Renal cortex interstitium (tissue), 11 donors: ENCODE results near the gene P2RX5. TPM values are rescaled to one million over a fixed set of nuclear protein-coding genes. Genes with fewer than 3 reads are reported as not detected.

ENCODE experiments used
- DNase-seq, 11 donors: peaks; one replicate each; pipeline ENCODE4 v3.0.0-alpha.2; 2013; ENCODE audit warnings: low read depth in 9 of 11, low spot score in 4 of 11; ENCODE audit errors: extremely low read depth in 1 of 11
- polyA plus RNA-seq, 3 donors: library from polyadenylated mRNA; unstranded; fragments of 120-200 nt; gene quantifications; one replicate each; pipeline ENCODE4 v1.2.1, GENCODE V29; 2013; ENCODE audit not compliant: insufficient read length in 3 of 3

P2RX5 gene
- polyA plus RNA-seq, 3 donors = 1.3 to 1.4 (median 1.3) TPM

- DNase-seq = no peak
Observed at GRCh38 chr17:3688852-3689261, 7.1 kb downstream of the P2RX5 start.

DNA sequence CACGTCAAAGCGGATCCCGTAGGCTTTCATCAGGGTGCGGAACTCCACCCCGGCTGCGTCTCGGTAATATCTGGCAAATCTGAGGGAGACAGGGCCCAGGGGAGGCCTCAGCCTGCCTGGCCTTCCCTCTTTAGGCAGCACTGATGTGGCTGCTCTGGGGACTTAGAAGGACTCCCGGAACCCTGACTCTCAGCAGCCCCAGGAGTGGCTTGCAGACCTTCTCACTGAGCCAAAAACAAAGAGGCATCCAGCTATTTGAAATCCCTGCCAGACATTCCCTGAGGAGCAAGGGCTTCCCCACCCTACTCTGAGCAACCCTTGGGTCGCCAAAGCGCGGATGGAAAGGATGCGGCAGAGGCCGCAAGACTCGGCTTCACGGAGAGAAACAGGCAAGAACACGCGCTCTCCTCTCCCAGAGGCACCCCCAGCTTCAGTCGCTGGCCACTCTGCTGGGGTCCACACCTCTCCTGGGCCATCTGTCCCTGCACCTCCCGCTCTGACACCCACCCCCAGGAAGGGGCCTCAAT is 7.9 kb downstream of the P2RX5 start:
- DNase-seq = no peak

DNA sequence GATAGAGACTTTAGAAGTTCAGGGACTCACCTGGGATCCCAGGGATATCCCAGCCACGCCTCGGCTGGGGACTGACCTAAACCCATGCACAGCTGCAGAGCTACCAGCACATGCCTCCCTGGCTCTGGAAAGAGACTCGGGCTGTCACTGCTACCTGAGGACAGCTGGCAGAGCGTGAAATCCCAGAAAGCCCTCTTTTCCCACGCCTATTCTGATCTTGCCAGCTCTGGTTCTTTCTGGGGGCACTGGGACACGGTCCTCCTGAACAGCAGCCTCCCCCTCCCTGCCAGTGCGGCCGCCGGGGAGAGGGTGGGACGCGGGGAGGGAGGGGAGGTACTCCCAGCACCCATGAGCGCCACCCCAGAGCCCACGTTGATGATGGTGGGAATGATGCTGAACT is 10.8 kb downstream of the P2RX5 start:
- DNase-seq = no peak

GRCh38 chr17:3683054-3683511 is 12.9 kb downstream of the P2RX5 start:
- no peak for DNase-seq

GRCh38 chr17:3682033-3682432 is 13.9 kb downstream of the P2RX5 start:
- DNase-seq = no peak

DNA sequence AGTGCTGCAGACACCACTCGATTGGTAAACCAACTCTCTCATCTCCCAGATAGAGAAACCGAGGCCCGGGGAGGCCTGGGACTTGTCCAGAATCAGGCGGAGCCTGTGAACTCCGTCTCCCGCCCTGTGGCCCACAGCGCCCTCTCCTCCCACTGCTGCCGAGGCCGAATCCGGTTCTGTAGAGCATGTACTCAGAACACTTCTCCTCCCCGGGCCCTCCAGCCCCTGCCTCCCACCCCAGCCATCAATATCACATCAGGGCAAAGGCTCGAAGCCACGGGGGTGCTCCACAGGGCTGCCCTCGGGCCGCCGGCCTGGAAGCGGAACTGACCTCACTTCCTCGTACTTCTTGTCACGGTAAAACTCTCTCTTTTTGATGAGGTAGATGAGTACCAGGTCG is 14.4 kb downstream of the P2RX5 start:
- DNase-seq = no peak

GRCh38 chr17:3681057-3681456 is 14.9 kb downstream of the P2RX5 start:
- no peak for DNase-seq

GRCh38 chr17:3679531-3680126 is 16.3 kb downstream of the P2RX5 start:
- DNase-seq = no peak

- DNase-seq = no peak
Observed at GRCh38 chr17:3678821-3679530, 17.0 kb downstream of the P2RX5 start.

- DNase-seq = no peak
Observed at GRCh38 chr17:3678095-3678820, 17.7 kb downstream of the P2RX5 start.

DNA sequence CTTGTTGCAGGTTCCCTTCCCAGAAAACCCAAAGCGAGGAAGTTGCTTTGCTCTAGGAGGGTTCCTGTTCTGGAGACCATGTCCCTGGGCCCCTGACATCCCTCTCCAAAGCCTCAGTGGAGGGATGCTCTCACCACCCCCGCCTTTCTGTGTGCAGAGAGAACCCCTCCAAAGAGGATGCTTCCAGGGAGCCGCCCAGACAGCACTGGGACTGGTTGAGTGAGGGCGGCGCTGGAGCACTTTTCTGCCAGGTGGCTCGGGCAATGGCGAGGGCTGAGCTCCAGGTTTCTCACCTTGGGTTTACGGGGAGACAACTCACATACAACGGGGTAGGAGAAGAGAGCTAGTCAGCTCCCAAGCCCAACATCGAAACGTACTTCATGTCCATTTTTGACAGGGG is 20.1 kb downstream of the P2RX5 start:
- DNase-seq = no peak

- DNase-seq = no peak
Observed at GRCh38 chr17:3672571-3672970, 23.4 kb downstream of the P2RX5 start.

- no peak for DNase-seq
Observed at GRCh38 chr17:3669548-3669947, 26.4 kb downstream of the P2RX5 start.

GRCh38 chr17:3669085-3669347 is 26.9 kb downstream of the P2RX5 start:
- DNase-seq = no peak

- DNase-seq = peak; percentile 91 to 99 (median 98)
Observed at GRCh38 chr17:3668279-3669084, 27.5 kb downstream of the P2RX5 start, which contains the start of the genes EMC6 and TAX1BP3. Gene EMC6, plus strand, starts transcription at chr17:3668812. Its CDS starts 335 bp downstream, at chr17:3669147. Gene TAX1BP3, minus strand, starts transcription at chr17:3668578. Its CDS starts 52 bp downstream, at chr17:3668526.

DNA sequence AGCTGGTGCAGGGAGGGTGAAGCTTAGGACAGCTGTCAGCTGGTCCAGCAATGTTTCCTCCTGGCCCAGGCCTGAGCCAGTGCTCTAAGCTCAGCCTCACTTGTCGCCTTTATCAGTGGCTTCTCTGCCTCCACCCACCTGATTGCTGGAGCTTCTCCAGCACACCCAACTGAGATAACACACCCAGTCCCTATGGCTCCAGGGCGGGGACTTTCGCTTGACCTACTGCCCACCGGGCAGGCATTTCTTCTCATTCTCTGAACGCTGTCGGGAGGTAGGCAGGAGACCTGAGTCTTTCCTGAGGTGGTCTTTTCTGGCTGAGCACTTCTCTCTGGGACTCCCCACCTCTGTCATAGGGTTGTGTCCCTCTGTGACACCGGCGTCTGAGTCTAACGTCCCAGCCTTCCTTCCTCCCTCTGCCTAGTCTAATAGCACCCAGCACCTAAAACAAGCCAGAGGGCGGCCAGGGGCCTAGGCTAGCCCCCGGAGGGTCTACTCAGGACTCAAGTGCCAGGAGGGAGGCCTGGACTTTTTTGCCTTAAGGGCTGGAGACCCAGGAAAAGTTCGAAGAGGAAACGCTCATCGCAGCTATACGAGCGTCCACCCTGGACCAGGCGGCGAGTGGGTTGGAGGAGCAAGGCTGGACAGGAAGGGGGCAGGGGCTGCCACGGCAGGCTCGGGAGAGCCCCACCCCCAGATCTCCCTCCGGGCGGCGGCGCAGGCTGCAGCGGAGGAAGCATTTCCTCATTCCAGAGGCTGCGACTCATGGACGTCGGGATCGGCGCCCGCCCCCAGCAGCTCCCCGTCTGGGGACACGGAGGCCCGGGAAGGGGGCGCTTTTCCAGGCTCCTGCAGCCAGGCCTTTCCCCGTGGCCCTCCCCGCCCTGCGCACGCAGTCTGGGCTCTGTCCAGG is 28.3 kb downstream of the P2RX5 start:
- peak; percentile 64 to 86 (median 79) for DNase-seq

- no peak for DNase-seq
Observed at GRCh38 chr17:3666516-3666915, 29.4 kb downstream of the P2RX5 start.

GRCh38 chr17:3665834-3666233 is 30.1 kb downstream of the P2RX5 start:
- DNase-seq = no peak
